HG03095 (cell line): ENCODE data around the gene NQO2.

Source experiments
- ATAC-seq: cut with Tn5 transposase; IDR thresholded peaks from one replicate; pipeline ENCODE4 v1.9.1; 2021; ENCODE audit warnings: moderate library complexity; ENCODE audit not compliant: unreplicated experiment

Gene NQO2

DNA sequence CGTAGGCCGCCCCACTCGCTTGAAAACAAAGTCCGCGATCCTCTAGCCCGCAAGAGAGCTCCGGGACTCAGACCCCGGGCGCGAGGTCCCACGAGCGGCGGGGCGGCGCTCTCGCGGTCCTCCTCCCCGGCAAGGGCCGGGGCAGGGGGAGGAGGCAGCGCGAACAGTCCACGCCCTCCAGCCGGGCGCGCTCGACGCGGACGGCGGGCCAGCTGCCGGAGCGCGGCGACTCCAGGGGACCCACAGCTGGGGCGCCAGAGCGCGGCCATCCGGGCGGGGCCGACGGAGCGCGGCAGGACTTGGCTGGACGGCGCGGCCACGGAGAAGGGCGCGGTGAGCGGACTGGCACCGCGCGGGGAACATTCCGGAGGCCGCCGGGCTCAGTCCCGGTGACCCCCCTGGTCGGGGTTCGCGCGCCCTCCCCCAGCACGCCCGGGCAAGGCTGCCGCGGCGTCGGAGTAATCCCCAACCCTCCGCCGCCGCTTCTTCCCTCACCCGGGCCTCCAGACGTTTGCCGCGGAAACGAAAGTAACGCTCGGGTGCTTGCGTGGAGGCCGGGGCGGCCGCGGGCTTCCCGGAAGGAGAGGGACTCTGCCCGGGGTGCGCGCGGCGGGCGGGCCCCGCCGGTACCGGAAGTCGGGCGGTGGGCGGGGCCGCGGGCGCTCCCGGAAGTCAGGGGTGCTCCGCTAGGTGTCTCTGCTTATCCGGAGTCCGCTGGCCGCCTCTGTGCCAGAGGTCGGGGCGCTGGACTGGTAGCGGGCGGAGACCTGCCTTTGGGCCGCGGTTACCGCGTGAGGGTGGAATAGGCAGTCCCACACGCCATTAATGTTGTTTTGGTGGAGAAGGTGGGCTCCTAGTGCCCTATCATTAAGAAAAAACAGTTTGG is 68.9 kb downstream of the NQO2 start, which contains the start of gene RIPK1:
TSS of gene RIPK1 (plus strand) at position 166 of the 886 bp plus-strand sequence. CDS start 8,330 bp downstream, outside the sequence.
- ATAC-seq: peak; percentile 72
